NK-92 (cell line): ENCODE results near the gene ASMTL.
"Not testable (repeated sequence)": the region's sequence is repeated elsewhere in the genome, so short reads cannot be mapped to it uniquely, and the experiment has no call there.

Experiments
- DNase-seq: peaks from one replicate; lab custom pipeline; 2025; ENCODE audit not compliant: unreplicated experiment; lab: John Stamatoyannopoulos, UW

ASMTL gene

GRCh38 chrX:1442016-1442665, 10.6 kb downstream of the ASMTL start:
- DNase-seq: no peak

GRCh38 chrX:1440506-1440905, 12.2 kb downstream of the ASMTL start:
- DNase-seq: no peak

- no peak for DNase-seq
Measured at GRCh38 chrX:1435241-1435895, 17.3 kb downstream of the ASMTL start.

- DNase-seq: no peak
Measured at GRCh38 chrX:1434871-1435240, 17.9 kb downstream of the ASMTL start.

- no peak for DNase-seq
Measured at GRCh38 chrX:1433646-1434357, 18.9 kb downstream of the ASMTL start.

GRCh38 chrX:1430451-1430850, 22.3 kb downstream of the ASMTL start:
- DNase-seq: no peak

- DNase-seq: no peak
Measured at GRCh38 chrX:1427756-1428155, 25.0 kb downstream of the ASMTL start.

GRCh38 chrX:1426321-1426720, 26.4 kb downstream of the ASMTL start:
- DNase-seq: not testable (repeated sequence)

GRCh38 chrX:1425381-1425780, 27.3 kb downstream of the ASMTL start:
- DNase-seq: no peak

GRCh38 chrX:1424147-1424851, 28.4 kb downstream of the ASMTL start:
- DNase-seq: no peak

GRCh38 chrX:1423215-1423614, 29.5 kb downstream of the ASMTL start:
- DNase-seq: no peak

- DNase-seq: no peak
Measured at GRCh38 chrX:1422135-1422465, 30.6 kb downstream of the ASMTL start.

GRCh38 chrX:1421433-1422134, 31.1 kb downstream of the ASMTL start:
- no peak for DNase-seq

- no peak for DNase-seq
Measured at GRCh38 chrX:1420371-1420770, 32.3 kb downstream of the ASMTL start.

- DNase-seq: no peak
Measured at GRCh38 chrX:1419545-1420355, 33.0 kb downstream of the ASMTL start.

- DNase-seq: no peak
Measured at GRCh38 chrX:1418901-1419544, 33.7 kb downstream of the ASMTL start.

GRCh38 chrX:1417921-1418771, 34.6 kb downstream of the ASMTL start:
- no peak for DNase-seq

- no peak for DNase-seq
Measured at GRCh38 chrX:1416965-1417760, 35.5 kb downstream of the ASMTL start.
